MM.1S (cell line): Measurements from ENCODE around the gene PPOX.

ENCODE experiments used
- DNase-seq: peaks from one replicate; pipeline ENCODE4 v3.0.0-alpha.2; 2015
- H2AFZ ChIP-seq: fragments of 300-600 bp; sonication (generic); 2 replicates; pipeline ENCODE4 v1.6.0; 2016; ENCODE audit warnings: antibody characterized with exemption, low read length
- H3F3A ChIP-seq: fragments of 300-600 bp; sonication (generic); 2 replicates; pipeline ENCODE4 v1.6.1; 2016; ENCODE audit warnings: mild to moderate bottlenecking, antibody characterized with exemption, low read length, moderate library complexity, mixed read lengths; ENCODE audit not compliant: insufficient read depth
- H3K27ac ChIP-seq: fragments of 300-600 bp; sonication (generic); 2 replicates; pipeline ENCODE4 v1.5.1; 2016; ENCODE audit warnings: mild to moderate bottlenecking, low read length
- H3K27me3 ChIP-seq: fragments of 300-600 bp; sonication (generic); replicated peaks from 2 replicates; pipeline ENCODE4 v1.6.0; 2016; ENCODE audit warnings: low read length; ENCODE audit not compliant: insufficient read depth
- H3K36me3 ChIP-seq: fragments of 300-600 bp; sonication (generic); replicated peaks from 2 replicates; pipeline ENCODE4 v1.6.1; 2016; ENCODE audit warnings: mild to moderate bottlenecking, low read length, mixed read lengths; ENCODE audit not compliant: insufficient read depth
- H3K4me1 ChIP-seq: fragments of 300-600 bp; sonication (generic); 2 replicates; pipeline ENCODE4 v1.6.1; 2016; ENCODE audit warnings: low read length, mixed read lengths
- H3K4me2 ChIP-seq: fragments of 300-600 bp; sonication (generic); 2 replicates; pipeline ENCODE4 v1.6.0; 2016; ENCODE audit warnings: low read depth, low read length
- H3K4me3 ChIP-seq: fragments of 300-600 bp; sonication (generic); 2 replicates; pipeline ENCODE4 v1.5.1; 2016; ENCODE audit warnings: low read length, mixed read lengths
- H3K79me2 ChIP-seq: fragments of 300-600 bp; sonication (generic); 2 replicates; pipeline ENCODE4 v1.6.1; 2016; ENCODE audit warnings: mixed run types, low read length, mixed read lengths
- H3K9ac ChIP-seq: fragments of 300-600 bp; sonication (generic); 2 replicates; pipeline ENCODE4 v1.6.1; 2016; ENCODE audit warnings: low read length, mixed read lengths
- H3K9me2 ChIP-seq: fragments of 300-600 bp; sonication (generic); replicated peaks from 2 replicates; pipeline ENCODE4 v1.6.1; 2016; ENCODE audit warnings: mild to moderate bottlenecking, low read length, mixed read lengths; ENCODE audit not compliant: insufficient read depth
- H3K9me3 ChIP-seq: fragments of 300-600 bp; sonication (generic); replicated peaks from 2 replicates; pipeline ENCODE4 v1.6.1; 2016; ENCODE audit warnings: mild to moderate bottlenecking, low read length, mixed read lengths; ENCODE audit not compliant: insufficient read depth
- H4K20me1 ChIP-seq: fragments of 300-600 bp; sonication (generic); 2 replicates; pipeline ENCODE4 v1.6.1; 2016; ENCODE audit warnings: mild to moderate bottlenecking, low read length, moderate library complexity, mixed read lengths; ENCODE audit not compliant: insufficient read depth
- CTCF ChIP-seq: fragments of 300-600 bp; sonication (generic); IDR thresholded peaks from 2 replicates; pipeline ENCODE4 v1.5.1; 2016; ENCODE audit warnings: antibody characterized with exemption, low read length, mixed read lengths
- EZH2 ChIP-seq: fragments of 300-600 bp; sonication (generic); optimal IDR thresholded peaks from 2 replicates; pipeline ENCODE3; 2017; ENCODE audit warnings: low read depth, mild to moderate bottlenecking, antibody characterized with exemption, low read length, mixed read lengths
- EZH2phosphoT487 ChIP-seq: fragments of 300-600 bp; sonication (generic); IDR thresholded peaks from 2 replicates; pipeline ENCODE4 v1.6.1; 2018; ENCODE audit warnings: antibody characterized with exemption, low read length

PPOX gene

GRCh38 chr1:161119092-161119903 is 46.9 kb upstream of the PPOX start:
- Histone ChIP-seq H3K79me2 (peaks cover 61% of the 10 kb centered on the region), H2AFZ (no peak overlapping the region), H3K4me2 (peak overlapping the region; percentile 82), H3K9me3 (no peaks in the 10 kb centered on the region), H3K9ac (peak overlapping the region; percentile 82; the same call in 1 of the 2 replicates), H4K20me1 (no peaks in the 10 kb centered on the region), H3K4me3 (peak overlapping the region; percentile 91), H3K9me2 (no peaks in the 10 kb centered on the region), H3K4me1 (peaks cover 28% of the 10 kb centered on the region), H3K27ac (peak overlapping the region; percentile 13; the same call in 1 of the 2 replicates), H3K27me3 (no peaks in the 10 kb centered on the region), H3F3A (0 out of 2 replicates have a peak, but pooled peaks cover 15% of the 10 kb centered on the region), H3K36me3 (0 out of 2 replicates have a peak, but pooled peaks cover 5% of the 10 kb centered on the region)
- no peak for TF ChIP-seq EZH2phosphoT487
- no peak for TF ChIP-seq EZH2
- peak; percentile 57 for TF ChIP-seq CTCF
- DNase-seq, result peak; percentile 80

- Histone ChIP-seq H3K36me3 (0 out of 2 replicates have a peak, but pooled peaks cover 5% of the 10 kb centered on the region), H3F3A (0 out of 2 replicates have a peak, but pooled peaks cover 15% of the 10 kb centered on the region), H3K9ac (no peak overlapping the region), H3K4me1 (peaks cover 22% of the 10 kb centered on the region), H3K9me3 (no peaks in the 10 kb centered on the region), H3K4me3 (no peak overlapping the region), H3K79me2 (peaks cover 57% of the 10 kb centered on the region), H3K9me2 (no peaks in the 10 kb centered on the region), H3K27ac (no peak overlapping the region), H2AFZ (no peak overlapping the region), H4K20me1 (no peaks in the 10 kb centered on the region), H3K4me2 (no peak overlapping the region), H3K27me3 (no peaks in the 10 kb centered on the region)
- no peak for TF ChIP-seq CTCF
- no peak for TF ChIP-seq EZH2
- TF ChIP-seq EZH2phosphoT487, result no peak
- DNase-seq, result no peak
These were observed 45.1 kb upstream of the PPOX start for GRCh38 chr1:161121042-161121650.

- H2AFZ ChIP-seq, result no peak overlapping the region
- no peak overlapping the region for H3K27ac ChIP-seq
- H3K4me2 ChIP-seq, result no peak overlapping the region
- H3K4me1 ChIP-seq, result peaks cover 18% of the 10 kb centered on the region
- H3K9ac ChIP-seq, result no peak overlapping the region
- H4K20me1 ChIP-seq, result no peaks in the 10 kb centered on the region
- H3K79me2 ChIP-seq, result peaks cover 54% of the 10 kb centered on the region
- no peaks in the 10 kb centered on the region for H3K9me3 ChIP-seq
- no peaks in the 10 kb centered on the region for H3K9me2 ChIP-seq
- no peak for TF ChIP-seq EZH2
- no peak for TF ChIP-seq CTCF
- no peak for TF ChIP-seq EZH2phosphoT487
- no peaks in the 10 kb centered on the region for H3K27me3 ChIP-seq
- no peak for DNase-seq
- H3K36me3 ChIP-seq, result 0 out of 2 replicates have a peak, but pooled peaks cover 5% of the 10 kb centered on the region
- H3F3A ChIP-seq, result 0 out of 2 replicates have a peak, but pooled peaks cover 15% of the 10 kb centered on the region
- no peak overlapping the region for H3K4me3 ChIP-seq
These were observed 44.4 kb upstream of the PPOX start for GRCh38 chr1:161121834-161122233.
